Fibroblast of skin of right quadriceps (primary cell): ENCODE results near the gene SOCS7.

Experiments used
- DNase-seq: peaks from one replicate; pipeline ENCODE4 v3.0.0-alpha.2; 2013

Gene SOCS7

GRCh38 chr17:38351412-38352222 lies at the start of gene SOCS7:
TSS of gene SOCS7 (plus strand) at chr17:38351844. CDS start at chr17:38352053, 209 bp downstream.
- DNase-seq, result peak; percentile 93

GRCh38 chr17:38315497-38315896 lies 36.1 kb upstream of the SOCS7 start:
- DNase-seq, result no peak

GRCh38 chr17:38317081-38317480 lies 34.6 kb upstream of the SOCS7 start:
- DNase-seq, result no peak

- DNase-seq, result no peak
Measured at GRCh38 chr17:38320482-38320881, 31.2 kb upstream of the SOCS7 start.

GRCh38 chr17:38322156-38322779 lies 29.4 kb upstream of the SOCS7 start:
- peak; percentile 37 for DNase-seq

- DNase-seq, result no peak
Measured at GRCh38 chr17:38322897-38323296, 28.7 kb upstream of the SOCS7 start.

GRCh38 chr17:38324141-38324697 lies 27.4 kb upstream of the SOCS7 start:
- no peak for DNase-seq

- no peak for DNase-seq
Measured at GRCh38 chr17:38324772-38325171, 26.9 kb upstream of the SOCS7 start.

GRCh38 chr17:38325221-38325851 lies 26.3 kb upstream of the SOCS7 start:
- DNase-seq, result peak; percentile 27

- DNase-seq, result no peak
Measured at GRCh38 chr17:38326996-38327792, 24.4 kb upstream of the SOCS7 start.

GRCh38 chr17:38327936-38328335 lies 23.7 kb upstream of the SOCS7 start:
- DNase-seq, result no peak

GRCh38 chr17:38328620-38329019 lies 23.0 kb upstream of the SOCS7 start:
- DNase-seq, result no peak

- no peak for DNase-seq
Measured at GRCh38 chr17:38329284-38329683, 22.4 kb upstream of the SOCS7 start.

GRCh38 chr17:38329808-38330730 lies 21.6 kb upstream of the SOCS7 start:
- DNase-seq, result no peak

GRCh38 chr17:38330941-38331411 lies 20.7 kb upstream of the SOCS7 start:
- DNase-seq, result no peak

GRCh38 chr17:38332735-38333134 lies 18.9 kb upstream of the SOCS7 start:
- DNase-seq, result no peak

- no peak for DNase-seq
Measured at GRCh38 chr17:38333635-38334295, 17.9 kb upstream of the SOCS7 start.

- no peak for DNase-seq
Measured at GRCh38 chr17:38334480-38335364, 16.9 kb upstream of the SOCS7 start.

GRCh38 chr17:38336838-38337237 lies 14.8 kb upstream of the SOCS7 start:
- DNase-seq, result no peak

- DNase-seq, result no peak
Measured at GRCh38 chr17:38338053-38338452, 13.6 kb upstream of the SOCS7 start.
